ENCODE measurements around the gene KRT26.
"Not testable (repeated sequence)": the region's sequence is repeated elsewhere in the genome, so short reads cannot be mapped to it uniquely, and the experiment has no call there.

Gene KRT26

GRCh38 chr17:40817103-40817682 is 45.2 kb upstream of the KRT26 start:
- no peak overlapping the region for H3K4me3 ChIP-seq (ENCODE audit: low read length)
- H3K9me3 ChIP-seq (replicated peaks; ENCODE audit: insufficient read depth, low read length): no peaks in the 10 kb centered on the region
- H3F3A ChIP-seq (ENCODE audit: insufficient read depth, low read length): peaks cover 21% of the 10 kb centered on the region

GRCh38 chr17:40816569-40816968 is 44.6 kb upstream of the KRT26 start:
- H3K4me2 ChIP-seq (ENCODE audit: low read depth, low read length): no peak overlapping the region
- H3K36me3 ChIP-seq (replicated peaks; ENCODE audit: insufficient read depth, low read length): no peaks in the 10 kb centered on the region
- no peaks in the 10 kb centered on the region for H3K9me2 ChIP-seq (replicated peaks; ENCODE audit: insufficient read depth, low read length)
- no peaks in the 10 kb centered on the region for H4K20me1 ChIP-seq (ENCODE audit: insufficient read depth, low read length)
- 0 out of 2 replicates have a peak, but pooled peaks cover 8% of the 10 kb centered on the region for H3K4me1 ChIP-seq (ENCODE audit: low read length)
- H3K27ac ChIP-seq (ENCODE audit: low read length): no peak overlapping the region
- H3K9ac ChIP-seq (ENCODE audit: low read length): no peak overlapping the region
- TF ChIP-seq EZH2phosphoT487 (IDR thresholded peaks at IDR 0.05; ENCODE audit: low read length) (no peak), EZH2 (optimal IDR thresholded peaks at IDR 0.05; ENCODE audit: low read depth, low read length) (no peak), CTCF (IDR thresholded peaks at IDR 0.05; ENCODE audit: low read length) (no peak)
- H3K79me2 ChIP-seq (ENCODE audit: low read length): peaks cover 10% of the 10 kb centered on the region; the same call in 1 of the 2 replicates
- no peaks in the 10 kb centered on the region for H3K9me3 ChIP-seq (replicated peaks; ENCODE audit: insufficient read depth, low read length)
- no peak for DNase-seq
- H3F3A ChIP-seq (ENCODE audit: insufficient read depth, low read length): peaks cover 21% of the 10 kb centered on the region
- H2AFZ ChIP-seq (ENCODE audit: low read length): no peak overlapping the region
- no peak overlapping the region for H3K4me3 ChIP-seq (ENCODE audit: low read length)
- no peaks in the 10 kb centered on the region for H3K27me3 ChIP-seq (replicated peaks; ENCODE audit: insufficient read depth, low read length)

More at GRCh38 chr17:40817103-40817682, 45.2 kb upstream of the KRT26 start:
- H2AFZ ChIP-seq (ENCODE audit: low read length): no peak overlapping the region
- peaks cover 10% of the 10 kb centered on the region; the same call in 1 of the 2 replicates for H3K79me2 ChIP-seq (ENCODE audit: low read length)
- H4K20me1 ChIP-seq (ENCODE audit: insufficient read depth, low read length): no peaks in the 10 kb centered on the region
- no peak for TF ChIP-seq EZH2 (optimal IDR thresholded peaks at IDR 0.05; ENCODE audit: low read depth, low read length)
- TF ChIP-seq EZH2phosphoT487 (IDR thresholded peaks at IDR 0.05; ENCODE audit: low read length): no peak
- TF ChIP-seq CTCF (IDR thresholded peaks at IDR 0.05; ENCODE audit: low read length): no peak
- no peak for DNase-seq
- H3K9ac ChIP-seq (ENCODE audit: low read length): no peak overlapping the region
- 0 out of 2 replicates have a peak, but pooled peaks cover 8% of the 10 kb centered on the region for H3K4me1 ChIP-seq (ENCODE audit: low read length)
- H3K9me2 ChIP-seq (replicated peaks; ENCODE audit: insufficient read depth, low read length): no peaks in the 10 kb centered on the region
- no peaks in the 10 kb centered on the region for H3K36me3 ChIP-seq (replicated peaks; ENCODE audit: insufficient read depth, low read length)
- H3K27me3 ChIP-seq (replicated peaks; ENCODE audit: insufficient read depth, low read length): no peaks in the 10 kb centered on the region
- H3K4me2 ChIP-seq (ENCODE audit: low read depth, low read length): no peak overlapping the region
- H3K27ac ChIP-seq (ENCODE audit: low read length): no peak overlapping the region

DNA sequence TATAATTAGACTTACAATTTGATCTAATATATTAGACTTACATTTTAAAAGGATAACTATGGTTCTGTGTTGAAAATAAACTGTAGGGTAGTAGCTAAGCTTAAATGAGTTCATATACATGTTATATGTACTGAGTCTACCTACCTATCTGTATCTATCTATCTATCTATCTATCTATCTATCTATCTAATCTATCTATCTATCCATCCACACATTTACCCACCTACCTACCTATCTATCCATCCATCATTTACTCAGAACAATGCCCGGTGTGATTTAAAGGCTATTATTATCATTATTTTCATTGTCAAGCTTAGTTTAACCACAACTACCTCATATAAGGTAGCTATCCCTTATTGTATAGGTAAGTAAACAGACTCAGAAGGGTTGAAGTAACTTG is 43.4 kb upstream of the KRT26 start:
- H3K4me2 ChIP-seq (ENCODE audit: low read depth, low read length): no peak overlapping the region
- H3K9ac ChIP-seq (ENCODE audit: low read length): no peak overlapping the region
- no peak for TF ChIP-seq EZH2 (optimal IDR thresholded peaks at IDR 0.05; ENCODE audit: low read depth, low read length)
- H4K20me1 ChIP-seq (ENCODE audit: insufficient read depth, low read length): no peaks in the 10 kb centered on the region
- no peak overlapping the region for H3K4me3 ChIP-seq (ENCODE audit: low read length)
- peaks cover 10% of the 10 kb centered on the region; the same call in 1 of the 2 replicates for H3K79me2 ChIP-seq (ENCODE audit: low read length)
- no peak overlapping the region for H3K27ac ChIP-seq (ENCODE audit: low read length)
- H3K36me3 ChIP-seq (replicated peaks; ENCODE audit: insufficient read depth, low read length): no peaks in the 10 kb centered on the region
- 0 out of 2 replicates have a peak, but pooled peaks cover 8% of the 10 kb centered on the region for H3K4me1 ChIP-seq (ENCODE audit: low read length)
- DNase-seq: no peak
- no peaks in the 10 kb centered on the region for H3K9me3 ChIP-seq (replicated peaks; ENCODE audit: insufficient read depth, low read length)
- H3K9me2 ChIP-seq (replicated peaks; ENCODE audit: insufficient read depth, low read length): no peaks in the 10 kb centered on the region
- no peak overlapping the region for H2AFZ ChIP-seq (ENCODE audit: low read length)
- no peaks in the 10 kb centered on the region for H3K27me3 ChIP-seq (replicated peaks; ENCODE audit: insufficient read depth, low read length)
- H3F3A ChIP-seq (ENCODE audit: insufficient read depth, low read length): peaks cover 21% of the 10 kb centered on the region

- H4K20me1 ChIP-seq (ENCODE audit: insufficient read depth, low read length); H3K36me3 ChIP-seq (replicated peaks; ENCODE audit: insufficient read depth, low read length); H3K27ac ChIP-seq (ENCODE audit: low read length); H3K79me2 ChIP-seq (ENCODE audit: low read length); H3K27me3 ChIP-seq (replicated peaks; ENCODE audit: insufficient read depth, low read length); H3K4me3 ChIP-seq (ENCODE audit: low read length); H3K9me3 ChIP-seq (replicated peaks; ENCODE audit: insufficient read depth, low read length); DNase-seq; H3K4me1 ChIP-seq (ENCODE audit: low read length); H3K9ac ChIP-seq (ENCODE audit: low read length); H2AFZ ChIP-seq (ENCODE audit: low read length); H3K4me2 ChIP-seq (ENCODE audit: low read depth, low read length); H3K9me2 ChIP-seq (replicated peaks; ENCODE audit: insufficient read depth, low read length): not testable (repeated sequence)
- peaks cover 15% of the 10 kb centered on the region for H3F3A ChIP-seq (ENCODE audit: insufficient read depth, low read length)
Observed at GRCh38 chr17:40814657-40815056, 42.7 kb upstream of the KRT26 start.
